ES-I3 (cell line): ENCODE results near the gene MSANTD4.
A peak's percentile ranks its signal among the peaks of the same experiment; 100 is the strongest.
"Not testable (repeated sequence)": the region's sequence is repeated elsewhere in the genome, so short reads cannot be mapped to it uniquely, and the experiment has no call there.

Experiments
- H3K36me3 ChIP-seq: 2 replicates; pipeline ENCODE4 v1.6.1; 2013; ENCODE audit warnings: mild to moderate bottlenecking, low read length, control low read depth, moderate library complexity; ENCODE audit not compliant: insufficient read depth
- H3K4me1 ChIP-seq: 2 replicates; pipeline ENCODE4 v1.6.1; 2013; ENCODE audit warnings: mild to moderate bottlenecking, control low read depth, low read length; ENCODE audit not compliant: insufficient read depth
- H3K9ac ChIP-seq: 2 replicates; pipeline ENCODE4 v1.6.1; 2013; ENCODE audit warnings: low read depth, mild to moderate bottlenecking, low read length, moderate library complexity
- H3K9me3 ChIP-seq: 2 replicates; pipeline ENCODE4 v1.6.1; 2013; ENCODE audit warnings: mild to moderate bottlenecking, low read length, moderate library complexity; ENCODE audit not compliant: control insufficient read depth, insufficient read depth

MSANTD4 gene

GRCh38 chr11:106021967-106022794 is at the start of gene MSANTD4:
Gene MSANTD4 (minus strand): TSS chr11:106022240. CDS start chr11:106010917, 11,323 bp downstream.
- Histone ChIP-seq H3K9ac (peak within 1 kb of the TSS; percentile 97), H3K9me3 (no peaks in the 10 kb centered on the region; the same call in 1 of the 2 replicates), H3K36me3 (no peaks in the 10 kb centered on the region), H3K4me1 (no peaks in the 10 kb centered on the region)

- no peak overlapping the region for H3K9ac ChIP-seq
- H3K4me1 ChIP-seq, result no peaks in the 10 kb centered on the region; the same call in 1 of the 2 replicates
- no peaks in the 10 kb centered on the region for H3K36me3 ChIP-seq
- H3K9me3 ChIP-seq, result no peaks in the 10 kb centered on the region
These were observed 48.6 kb upstream of the MSANTD4 start for GRCh38 chr11:106070606-106071005.

- Histone ChIP-seq H3K36me3 (no peaks in the 10 kb centered on the region), H3K9ac (no peak overlapping the region), H3K4me1 (no peaks in the 10 kb centered on the region; the same call in 1 of the 2 replicates), H3K9me3 (no peaks in the 10 kb centered on the region)
These were observed 41.0 kb upstream of the MSANTD4 start for GRCh38 chr11:106063009-106063408.

- no peaks in the 10 kb centered on the region; the same call in 1 of the 2 replicates for H3K4me1 ChIP-seq
- H3K9me3 ChIP-seq, result no peaks in the 10 kb centered on the region
- no peak overlapping the region for H3K9ac ChIP-seq
- H3K36me3 ChIP-seq, result no peaks in the 10 kb centered on the region
These were observed 40.2 kb upstream of the MSANTD4 start for GRCh38 chr11:106061954-106062949.

- no peaks in the 10 kb centered on the region for H3K9me3 ChIP-seq
- no peaks in the 10 kb centered on the region for H3K36me3 ChIP-seq
- H3K9ac ChIP-seq, result no peak overlapping the region
- no peaks in the 10 kb centered on the region; the same call in 1 of the 2 replicates for H3K4me1 ChIP-seq
These were observed 39.3 kb upstream of the MSANTD4 start for GRCh38 chr11:106061249-106061784.

GRCh38 chr11:106059617-106060016 is 37.6 kb upstream of the MSANTD4 start:
- no peak overlapping the region for H3K9ac ChIP-seq
- H3K9me3 ChIP-seq, result no peaks in the 10 kb centered on the region
- no peaks in the 10 kb centered on the region; the same call in 1 of the 2 replicates for H3K4me1 ChIP-seq
- no peaks in the 10 kb centered on the region for H3K36me3 ChIP-seq

- not testable (repeated sequence) for H3K36me3 ChIP-seq, H3K4me1 ChIP-seq
These were observed 36.3 kb upstream of the MSANTD4 start for GRCh38 chr11:106058377-106058776.

GRCh38 chr11:106051103-106051502 is 29.1 kb upstream of the MSANTD4 start:
- Histone ChIP-seq H3K36me3 (no peaks in the 10 kb centered on the region), H3K9ac (no peak overlapping the region), H3K4me1 (no peaks in the 10 kb centered on the region), H3K9me3 (no peaks in the 10 kb centered on the region)

More at GRCh38 chr11:106058377-106058776, 36.3 kb upstream of the MSANTD4 start:
- not testable (repeated sequence) for H3K9me3 ChIP-seq, H3K9ac ChIP-seq

GRCh38 chr11:106049727-106050476 is 27.9 kb upstream of the MSANTD4 start:
- H3K36me3 ChIP-seq, result no peaks in the 10 kb centered on the region
- H3K9me3 ChIP-seq, result no peaks in the 10 kb centered on the region
- no peaks in the 10 kb centered on the region for H3K4me1 ChIP-seq
- no peak overlapping the region for H3K9ac ChIP-seq

- no peaks in the 10 kb centered on the region for H3K9me3 ChIP-seq
- no peaks in the 10 kb centered on the region for H3K36me3 ChIP-seq
- no peaks in the 10 kb centered on the region for H3K4me1 ChIP-seq
- H3K9ac ChIP-seq, result no peak overlapping the region
These were observed 25.6 kb upstream of the MSANTD4 start for GRCh38 chr11:106047631-106048030.

- no peaks in the 10 kb centered on the region for H3K9me3 ChIP-seq
- no peaks in the 10 kb centered on the region for H3K4me1 ChIP-seq
- H3K9ac ChIP-seq, result no peak overlapping the region
- H3K36me3 ChIP-seq, result no peaks in the 10 kb centered on the region
These were observed 21.5 kb upstream of the MSANTD4 start for GRCh38 chr11:106043540-106043939.

- Histone ChIP-seq H3K36me3 (no peaks in the 10 kb centered on the region), H3K9me3 (no peaks in the 10 kb centered on the region), H3K9ac (no peak overlapping the region), H3K4me1 (no peaks in the 10 kb centered on the region)
These were observed 10.8 kb upstream of the MSANTD4 start for GRCh38 chr11:106032861-106033260.

- Histone ChIP-seq H3K4me1 (no peaks in the 10 kb centered on the region), H3K9me3 (no peaks in the 10 kb centered on the region), H3K9ac (no peak overlapping the region), H3K36me3 (no peaks in the 10 kb centered on the region)
These were observed 9.9 kb upstream of the MSANTD4 start for GRCh38 chr11:106031936-106032335.
